GM19023 (cell line): ENCODE results near the gene UTS2.

ENCODE experiments used
- ATAC-seq: cut with Tn5 transposase; IDR thresholded peaks from one replicate; pipeline ENCODE4 v1.9.1; 2021; ENCODE audit warnings: mild to moderate bottlenecking, moderate library complexity; ENCODE audit not compliant: unreplicated experiment

Gene UTS2, protein sequence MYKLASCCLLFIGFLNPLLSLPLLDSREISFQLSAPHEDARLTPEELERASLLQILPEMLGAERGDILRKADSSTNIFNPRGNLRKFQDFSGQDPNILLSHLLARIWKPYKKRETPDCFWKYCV

DNA sequence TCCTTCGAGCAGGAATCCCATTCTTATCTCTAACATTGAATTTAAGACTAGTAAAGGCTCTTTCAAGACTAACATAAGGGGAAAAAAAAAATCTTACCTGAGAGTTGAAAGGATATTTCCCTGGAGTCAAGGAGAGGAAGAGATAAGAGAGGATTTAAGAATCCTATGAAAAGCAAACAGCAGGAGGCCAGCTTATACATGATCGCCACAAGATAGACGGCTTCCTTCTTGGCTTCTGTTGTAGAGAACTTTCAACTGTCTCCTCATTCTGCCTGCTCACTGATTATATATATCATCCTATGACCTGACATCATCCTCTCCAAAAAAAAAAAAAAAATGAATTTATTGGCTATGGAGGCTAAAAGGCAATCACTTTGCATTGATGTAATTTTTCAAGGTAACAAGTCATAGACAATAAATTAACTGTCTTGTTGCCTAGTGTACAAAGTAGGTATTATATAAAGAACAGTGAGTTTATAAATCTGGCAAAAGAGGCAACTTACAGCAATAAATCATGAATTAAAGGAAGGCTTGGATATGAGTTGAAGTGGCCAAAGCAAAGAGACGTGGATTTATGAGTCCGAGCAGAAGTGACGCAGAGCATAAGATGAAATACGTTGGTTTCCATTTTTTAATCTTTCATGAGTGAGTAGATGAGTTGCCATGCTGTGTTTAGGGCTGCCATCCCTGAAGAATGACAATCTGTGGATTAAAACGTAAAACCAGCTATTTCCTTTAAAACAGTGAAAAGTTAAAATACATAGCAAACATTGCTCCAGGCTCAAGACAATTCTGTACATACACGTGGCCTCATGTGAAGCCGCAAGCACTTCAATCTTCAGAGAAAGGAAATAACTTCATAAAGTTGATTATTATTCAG is at the start of gene UTS2:
UTS2 (minus strand) TSS at position 262 of the 880 bp plus-strand sequence; CDS start at position 200, 62 bp downstream.
- ATAC-seq: no peak

DNA sequence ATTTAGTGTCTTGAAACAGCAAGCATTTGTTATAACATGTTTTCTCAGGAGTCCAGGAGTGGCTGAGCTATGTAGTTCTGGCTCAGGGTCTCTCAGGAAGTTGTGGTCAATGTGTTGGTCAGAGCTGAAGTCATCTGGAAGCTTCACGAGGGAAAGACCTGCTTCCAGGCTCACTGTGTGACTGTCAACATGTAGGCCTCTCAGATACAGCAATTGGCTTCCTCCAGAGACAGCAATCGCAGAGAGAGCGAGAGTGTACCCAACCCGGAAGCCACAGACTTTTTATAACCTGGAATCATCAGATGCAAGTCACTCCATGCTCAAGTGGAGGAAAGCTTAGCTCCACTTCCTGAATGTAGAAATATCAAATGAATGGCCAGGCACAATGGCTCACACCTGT is 46.9 kb upstream of the UTS2 start:
- ATAC-seq: no peak

GRCh38 chr1:7898962-7899361 is 46.1 kb upstream of the UTS2 start:
- ATAC-seq: no peak

- ATAC-seq: no peak
Measured at GRCh38 chr1:7896994-7897393, 44.1 kb upstream of the UTS2 start.

- ATAC-seq: no peak
Measured at GRCh38 chr1:7893529-7894180, 40.8 kb upstream of the UTS2 start.

GRCh38 chr1:7891804-7892203 is 38.9 kb upstream of the UTS2 start:
- no peak for ATAC-seq

- ATAC-seq: no peak
Measured at GRCh38 chr1:7890853-7891252, 38.0 kb upstream of the UTS2 start.

- no peak for ATAC-seq
Measured at GRCh38 chr1:7888248-7889081, 35.6 kb upstream of the UTS2 start.

DNA sequence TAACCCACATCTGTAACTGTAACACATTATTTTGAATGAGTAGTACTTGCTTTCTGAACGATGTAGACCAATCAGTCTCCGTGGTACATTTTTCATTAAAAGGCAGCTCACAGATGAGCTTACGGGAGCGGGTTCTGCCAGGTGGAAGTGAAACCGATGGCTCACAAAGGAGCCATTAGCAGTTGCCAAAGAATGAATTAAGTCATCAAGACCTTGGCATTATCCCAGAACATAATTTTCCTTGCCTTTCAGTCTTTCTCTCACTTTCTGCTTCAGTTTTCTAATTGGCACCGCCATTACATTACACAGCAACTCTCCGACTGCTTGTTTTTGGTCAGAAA is 33.5 kb upstream of the UTS2 start:
- ATAC-seq: no peak

DNA sequence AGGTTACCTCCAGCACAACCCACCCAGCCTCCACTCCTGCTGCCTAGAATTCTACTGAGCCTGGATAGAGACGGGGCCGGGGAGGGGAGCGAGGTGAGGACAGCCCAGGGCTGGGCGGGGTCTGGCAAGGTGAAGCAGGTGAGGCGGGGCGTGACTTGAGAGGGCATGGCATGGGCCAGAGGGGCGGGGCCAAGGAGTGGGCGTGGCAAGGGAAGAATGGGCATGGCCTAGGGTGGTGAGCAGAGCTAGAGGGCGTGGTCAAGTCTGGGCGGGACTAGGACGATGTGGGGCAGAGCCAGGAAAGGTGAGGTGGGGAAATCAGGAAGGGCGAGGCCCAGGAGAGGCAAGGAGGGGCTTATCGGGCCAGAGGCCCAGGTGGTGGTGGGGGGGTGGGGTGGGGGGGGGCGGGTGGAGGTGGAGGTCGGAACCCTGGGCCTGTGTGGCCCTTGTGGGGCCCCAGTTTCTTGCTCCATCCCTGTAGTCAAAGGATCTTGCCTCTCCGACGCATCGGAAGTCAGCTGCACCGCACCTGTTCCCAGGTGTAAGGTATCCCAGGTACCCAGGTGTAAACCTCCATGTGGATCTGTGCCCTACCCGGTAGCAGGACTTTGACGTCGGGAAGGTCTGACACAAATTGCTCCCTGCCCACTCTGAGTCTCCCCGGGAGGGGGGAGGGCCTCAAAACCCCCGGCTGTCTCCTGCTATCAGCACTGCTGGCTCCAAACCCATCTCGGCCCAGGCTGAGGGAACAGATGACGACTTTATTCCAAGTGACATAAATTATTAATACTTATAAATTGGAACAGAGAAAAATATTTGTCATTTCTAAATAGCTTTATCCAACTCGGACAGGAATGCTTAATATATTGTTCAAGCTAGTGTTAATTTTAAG is 32.9 kb upstream of the UTS2 start:
- no peak for ATAC-seq

DNA sequence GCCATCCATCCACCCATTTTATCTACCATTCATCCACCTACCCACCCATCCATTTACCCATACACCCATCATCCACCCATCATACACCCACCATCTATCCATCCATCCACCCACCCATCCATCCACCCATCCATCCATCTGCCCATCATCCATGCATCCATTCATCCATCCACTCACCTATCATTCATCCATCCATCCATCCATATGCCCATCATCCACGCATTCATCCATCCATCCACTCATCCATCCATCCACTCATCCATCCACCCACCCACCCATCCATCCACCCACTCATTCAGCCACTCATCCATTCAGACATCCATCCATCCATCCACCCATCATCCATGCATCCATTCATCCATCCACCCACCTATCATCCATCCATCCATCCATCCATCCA is 31.9 kb upstream of the UTS2 start:
- no peak for ATAC-seq

DNA sequence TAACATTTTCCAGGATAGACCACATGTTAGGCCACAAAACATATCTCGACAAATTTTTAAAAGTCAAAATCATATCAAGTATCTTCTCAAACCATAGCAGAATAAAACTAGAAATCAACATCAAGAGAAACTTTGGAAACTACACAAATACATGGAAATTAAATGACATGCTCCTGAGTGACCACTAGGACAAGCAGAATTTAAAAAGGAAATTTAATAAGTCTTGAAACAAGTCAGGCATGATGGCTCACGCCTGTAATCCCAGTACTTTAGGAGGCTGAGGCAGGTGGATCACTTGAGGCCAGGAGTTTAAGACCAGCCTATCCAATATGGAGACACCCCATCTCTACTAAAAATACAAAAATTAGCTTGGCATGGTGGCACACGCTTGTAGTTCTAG is 26.4 kb upstream of the UTS2 start:
- no peak for ATAC-seq

- ATAC-seq: no peak
Measured at GRCh38 chr1:7878027-7878426, 25.2 kb upstream of the UTS2 start.

DNA sequence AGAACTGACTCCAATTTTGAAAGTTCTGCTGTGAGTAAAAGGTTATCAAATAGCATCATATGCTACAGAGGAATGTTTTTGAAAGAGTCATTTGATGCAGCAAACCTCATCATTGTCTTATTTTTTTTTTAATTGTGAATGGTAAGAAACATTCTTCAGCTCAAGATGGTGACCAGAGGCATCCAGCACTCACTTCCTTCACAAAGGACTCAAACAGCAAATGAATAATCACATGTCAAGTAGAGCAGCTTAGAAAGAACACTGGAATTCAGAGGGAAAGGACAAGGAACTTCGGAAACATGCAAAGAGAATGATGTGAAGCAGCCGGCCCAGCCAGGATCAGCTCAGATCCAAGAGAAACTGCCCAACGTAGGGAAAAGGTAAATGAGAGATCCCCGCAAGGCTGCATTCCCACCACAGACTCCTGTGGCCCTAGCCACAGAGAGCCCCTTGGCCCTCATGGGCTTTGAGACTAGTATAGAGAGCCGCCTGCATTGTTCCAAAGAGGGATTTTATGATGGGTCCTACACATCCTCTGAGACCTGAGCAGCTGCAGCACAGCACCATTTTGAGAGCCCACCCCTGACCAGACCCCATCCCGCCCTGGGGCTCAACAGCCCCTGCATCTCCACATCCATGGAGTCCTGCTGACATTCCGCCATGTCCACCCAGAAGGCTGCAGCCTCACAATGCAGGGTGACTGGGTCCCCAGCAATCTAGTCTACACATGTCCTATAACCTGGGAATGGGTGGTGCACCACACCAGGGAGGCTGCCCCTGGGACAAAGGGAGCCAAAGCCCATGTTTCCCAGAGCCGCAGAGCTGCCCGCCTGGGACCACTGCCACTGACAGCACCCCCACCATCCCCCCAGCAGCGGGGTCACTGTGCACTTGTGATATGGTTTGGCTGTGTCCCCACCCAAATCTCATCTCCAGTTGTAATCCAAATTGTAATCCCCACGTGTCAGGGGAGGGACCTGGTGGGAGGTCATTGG is 21.2 kb upstream of the UTS2 start:
- ATAC-seq: no peak

- no peak for ATAC-seq
Measured at GRCh38 chr1:7871136-7871535, 18.3 kb upstream of the UTS2 start.

GRCh38 chr1:7869136-7869920 is 16.5 kb upstream of the UTS2 start:
- ATAC-seq: no peak

DNA sequence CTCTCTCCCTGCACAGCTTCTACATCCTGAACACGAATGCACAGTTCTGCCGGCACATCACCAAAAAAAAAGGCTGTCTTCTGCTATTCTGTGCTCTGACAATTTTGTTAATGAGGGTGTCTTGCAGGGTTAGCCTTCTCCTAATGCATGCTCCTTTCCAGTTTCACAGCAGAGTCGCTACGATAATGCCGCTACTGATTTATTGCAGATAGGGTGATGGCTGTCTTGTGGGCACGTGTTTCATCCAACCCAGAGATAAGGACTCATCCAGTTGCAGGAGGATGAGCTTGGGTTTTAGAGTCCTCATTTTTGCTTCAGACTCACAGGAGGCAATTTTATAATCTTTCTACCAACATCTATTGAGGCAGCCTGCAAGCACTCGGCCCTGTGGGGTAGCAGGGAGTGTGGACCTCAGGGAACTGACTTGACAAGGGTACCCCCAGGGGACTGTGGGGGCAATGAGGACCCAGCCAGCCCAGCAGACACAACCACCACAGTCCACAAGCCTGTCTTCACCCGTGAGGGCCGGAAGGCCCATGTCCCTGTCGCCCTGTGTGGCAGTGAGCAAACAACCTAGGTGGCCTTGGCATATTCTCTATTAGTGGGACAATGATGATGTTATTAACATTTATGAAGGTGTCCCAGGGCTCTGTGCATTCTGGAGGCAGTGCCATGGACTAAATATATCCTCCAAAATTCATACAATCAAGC is 15.4 kb upstream of the UTS2 start:
- ATAC-seq: no peak

GRCh38 chr1:7865978-7866377 is 13.1 kb upstream of the UTS2 start:
- ATAC-seq: no peak
